Muscle layer of duodenum (tissue), 2 donors: ENCODE measurements around the gene GCKR.
"Not testable (repeated sequence)": the region's sequence is repeated elsewhere in the genome, so short reads cannot be mapped to it uniquely, and the experiment has no call there.

Experiments
- H3K27ac ChIP-seq: one replicate; pipeline ENCODE4 v1.7.0; 2013; ENCODE audit warnings: mild to moderate bottlenecking, low read length
- H3K27me3 ChIP-seq: one replicate; pipeline ENCODE4 v1.7.0; 2013; ENCODE audit warnings: low read depth, mild to moderate bottlenecking, control low read depth, low read length
- H3K36me3 ChIP-seq, 2 donors: one replicate each; pipeline ENCODE4 v1.7.0; 2013; ENCODE audit warnings: low read length in 2 of 2, control low read depth in 1 of 2, mild to moderate bottlenecking in 1 of 2; ENCODE audit not compliant: insufficient read depth in 2 of 2, control insufficient read depth in 1 of 2
- H3K4me1 ChIP-seq, 2 donors: one replicate each; pipeline ENCODE4 v1.7.0; 2013; ENCODE audit warnings: low read length in 2 of 2, mild to moderate bottlenecking in 2 of 2, control low read depth in 1 of 2, moderate library complexity in 1 of 2; ENCODE audit not compliant: insufficient read depth in 2 of 2, control insufficient read depth in 1 of 2
- H3K4me3 ChIP-seq, 2 donors: one replicate each; pipeline ENCODE4 v1.7.0; 2013; ENCODE audit warnings: low read length in 2 of 2, low read depth in 1 of 2, mild to moderate bottlenecking in 1 of 2
- H3K9me3 ChIP-seq, 2 donors: one replicate each; pipeline ENCODE4 v1.7.0; 2013; ENCODE audit warnings: low read length in 2 of 2, control low read depth in 1 of 2, mild to moderate bottlenecking in 1 of 2; ENCODE audit not compliant: control insufficient read depth in 1 of 2
- donor health status: healthy.

Gene GCKR

DNA sequence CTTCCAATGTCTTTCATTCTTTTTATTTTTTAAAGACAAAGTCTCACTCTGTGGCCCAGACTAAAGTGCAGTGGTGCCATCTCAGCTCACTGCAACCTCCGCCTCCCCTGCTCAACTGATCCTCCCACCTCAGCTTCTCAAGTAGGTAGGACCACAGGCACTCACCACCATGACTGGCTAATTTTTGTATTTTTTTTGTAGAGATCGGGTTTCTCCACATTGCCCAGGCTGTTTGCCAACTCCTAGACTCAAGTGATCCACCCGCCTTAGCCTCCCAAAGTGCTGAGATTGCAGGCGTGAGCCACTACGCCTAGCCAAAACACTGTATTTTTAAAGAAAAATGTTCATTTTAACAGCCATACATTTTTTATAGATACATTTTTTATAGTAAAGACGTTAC lies 12.7 kb downstream of the GCKR start:
- Histone ChIP-seq H3K4me1 (no peaks in the 10 kb centered on the region), H3K27ac (no peak overlapping the region), H3K27me3 (no peaks in the 10 kb centered on the region), H3K36me3 (no peaks in the 10 kb centered on the region), H3K9me3 (no peaks in the 10 kb centered on the region), H3K4me3 (no peak overlapping the region)

DNA sequence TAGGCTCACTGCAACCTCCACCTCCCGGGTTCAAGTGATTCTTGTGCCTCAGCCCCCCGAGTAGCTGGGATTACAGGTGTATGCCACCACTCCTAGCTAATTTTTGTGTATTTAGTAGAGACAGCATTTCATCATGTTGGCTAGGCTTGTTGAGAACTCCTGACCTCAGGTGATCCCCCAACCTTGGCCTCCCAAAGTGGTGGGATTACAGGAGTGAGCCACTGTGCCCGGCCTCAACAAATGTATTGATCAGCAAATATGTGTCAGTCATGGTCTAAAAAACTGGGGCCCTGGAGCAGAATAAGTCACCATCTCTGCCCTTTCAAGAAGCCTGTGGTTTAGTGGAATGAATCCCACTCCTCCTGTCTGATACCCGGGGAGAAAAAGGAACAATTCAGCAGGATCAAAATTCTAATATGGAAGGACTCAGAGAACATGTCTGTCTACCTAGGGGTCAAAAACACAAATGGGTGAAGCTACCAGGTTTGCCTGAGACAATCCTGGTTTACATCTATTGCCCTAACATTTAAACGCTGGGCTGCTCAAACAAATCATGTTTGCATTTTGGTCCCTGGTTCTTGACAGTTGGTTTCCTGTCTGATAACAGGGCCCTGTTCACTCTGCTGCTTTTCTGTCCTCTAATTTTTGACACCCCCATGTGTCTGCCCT lies 21.6 kb downstream of the GCKR start:
- Histone ChIP-seq H3K36me3 (no peaks in the 10 kb centered on the region), H3K4me3 (no peak overlapping the region), H3K27ac (no peak overlapping the region), H3K9me3 (no peaks in the 10 kb centered on the region), H3K27me3 (no peaks in the 10 kb centered on the region), H3K4me1 (no peaks in the 10 kb centered on the region)

DNA sequence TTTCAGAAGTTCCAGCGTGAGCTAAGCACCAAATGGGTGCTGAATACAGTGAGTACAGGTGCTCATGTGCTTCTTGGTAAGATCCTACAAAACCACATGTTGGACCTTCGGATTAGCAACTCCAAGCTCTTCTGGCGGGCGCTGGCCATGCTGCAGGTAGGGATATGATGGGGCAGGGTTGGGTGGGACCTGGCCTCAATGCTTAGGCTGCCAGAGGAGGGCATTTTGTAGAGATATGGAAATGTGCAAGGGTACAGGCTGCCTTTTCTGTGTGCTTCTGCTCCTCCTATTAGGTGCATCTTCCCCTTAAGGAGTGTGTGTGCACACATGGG lies 22.1 kb downstream of the GCKR start:
- Histone ChIP-seq H3K27ac (no peak overlapping the region), H3K9me3 (no peaks in the 10 kb centered on the region), H3K4me1 (no peaks in the 10 kb centered on the region), H3K36me3 (no peaks in the 10 kb centered on the region), H3K4me3 (no peak overlapping the region), H3K27me3 (no peaks in the 10 kb centered on the region)

DNA sequence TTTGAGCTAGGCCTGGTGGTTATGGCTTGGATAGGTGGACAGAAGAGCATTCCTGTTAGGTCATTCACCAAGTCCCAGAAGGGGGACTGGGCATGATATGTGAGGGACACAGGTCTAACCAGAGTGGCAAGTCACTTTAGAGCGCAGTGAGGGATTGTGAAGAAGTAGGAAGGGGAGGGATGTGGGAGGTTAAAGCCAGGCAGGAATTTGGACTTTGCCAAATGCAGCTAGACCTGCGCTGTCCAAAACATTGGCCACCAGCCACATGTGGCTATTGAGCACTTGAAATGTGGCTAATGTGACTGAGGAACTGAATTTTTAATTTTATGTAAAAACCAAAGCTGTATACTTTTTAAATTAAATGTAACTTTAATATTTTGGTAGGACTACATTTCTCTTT lies 23.7 kb downstream of the GCKR start:
- Histone ChIP-seq H3K27me3 (no peaks in the 10 kb centered on the region), H3K27ac (no peak overlapping the region), H3K36me3 (no peaks in the 10 kb centered on the region), H3K9me3 (no peaks in the 10 kb centered on the region), H3K4me1 (no peaks in the 10 kb centered on the region), H3K4me3 (no peak overlapping the region)

DNA sequence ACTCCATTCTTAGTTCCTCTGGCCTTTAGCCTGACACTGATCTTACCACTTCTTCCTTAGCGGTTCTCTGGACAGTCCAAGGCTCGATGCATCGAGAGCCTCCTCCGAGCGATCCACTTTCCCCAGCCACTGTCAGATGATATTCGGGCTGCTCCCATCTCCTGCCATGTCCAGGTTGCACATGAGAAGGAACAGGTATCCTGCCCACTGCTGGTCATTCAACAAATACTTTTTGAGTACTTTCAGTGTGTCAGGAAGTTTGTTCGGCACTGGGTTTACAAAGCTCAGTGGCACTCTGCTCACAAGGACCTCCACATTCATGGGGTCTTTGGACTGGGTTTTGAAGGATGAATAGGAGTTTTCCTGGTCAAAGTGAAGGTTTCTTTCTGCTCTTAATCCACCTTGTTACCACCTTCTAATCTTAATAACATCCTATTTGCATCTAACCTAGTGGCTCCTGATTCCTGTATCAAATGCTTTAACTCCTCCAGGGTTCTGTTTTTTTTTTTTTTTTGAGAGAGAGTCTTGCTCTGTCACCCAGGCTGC lies 25.8 kb downstream of the GCKR start:
- H3K9me3 ChIP-seq, result no peaks in the 10 kb centered on the region
- no peak overlapping the region for H3K27ac ChIP-seq
- no peak overlapping the region for H3K4me3 ChIP-seq
- H3K27me3 ChIP-seq, result no peaks in the 10 kb centered on the region
- no peaks in the 10 kb centered on the region for H3K4me1 ChIP-seq
- no peaks in the 10 kb centered on the region for H3K36me3 ChIP-seq

DNA sequence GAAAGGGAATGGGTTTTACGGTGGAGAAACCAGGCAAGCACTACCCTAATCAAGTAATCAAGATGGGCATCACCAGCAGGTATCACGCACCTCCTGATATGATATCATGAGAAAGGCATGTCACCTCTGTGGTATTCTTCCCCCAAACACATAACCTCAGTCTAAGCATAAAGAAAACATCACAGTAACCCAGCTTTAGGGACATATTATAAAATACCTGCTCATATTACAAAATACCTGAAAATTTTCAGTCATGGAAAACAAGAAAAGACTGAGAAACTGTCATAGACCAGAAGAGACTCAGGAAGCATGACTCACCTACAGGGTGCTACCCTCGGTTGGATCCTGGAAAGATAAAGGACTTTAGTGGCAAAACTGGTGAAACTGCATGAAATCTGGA lies 30.5 kb downstream of the GCKR start:
- no peak overlapping the region for H3K27ac ChIP-seq
- no peaks in the 10 kb centered on the region for H3K9me3 ChIP-seq
- H3K4me3 ChIP-seq, result no peak overlapping the region
- H3K27me3 ChIP-seq, result no peaks in the 10 kb centered on the region
- no peaks in the 10 kb centered on the region for H3K36me3 ChIP-seq
- no peaks in the 10 kb centered on the region for H3K4me1 ChIP-seq

DNA sequence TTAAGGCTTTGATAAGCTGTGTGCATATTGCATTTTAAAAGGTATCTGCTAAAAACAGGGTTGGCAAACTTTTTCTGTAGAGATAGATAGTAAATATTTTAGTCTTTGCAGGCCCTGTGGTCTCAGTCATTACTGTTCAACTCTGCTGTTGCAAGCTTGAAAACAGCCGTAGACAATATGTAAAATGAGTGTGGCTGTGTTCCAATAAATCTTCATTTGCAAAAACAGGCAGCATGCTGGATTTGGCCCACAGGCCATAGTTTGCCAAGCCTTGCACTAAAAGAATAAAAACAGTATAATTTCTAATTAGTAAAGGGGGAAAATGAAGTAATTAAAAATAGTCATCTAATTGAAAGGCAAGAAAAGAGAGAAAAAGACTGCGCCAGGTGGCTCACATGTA lies 35.3 kb downstream of the GCKR start:
- H3K4me3 ChIP-seq, result no peak overlapping the region
- no peaks in the 10 kb centered on the region for H3K4me1 ChIP-seq
- no peak overlapping the region for H3K27ac ChIP-seq
- H3K36me3 ChIP-seq, result no peaks in the 10 kb centered on the region
- no peaks in the 10 kb centered on the region for H3K9me3 ChIP-seq
- H3K27me3 ChIP-seq, result no peaks in the 10 kb centered on the region

DNA sequence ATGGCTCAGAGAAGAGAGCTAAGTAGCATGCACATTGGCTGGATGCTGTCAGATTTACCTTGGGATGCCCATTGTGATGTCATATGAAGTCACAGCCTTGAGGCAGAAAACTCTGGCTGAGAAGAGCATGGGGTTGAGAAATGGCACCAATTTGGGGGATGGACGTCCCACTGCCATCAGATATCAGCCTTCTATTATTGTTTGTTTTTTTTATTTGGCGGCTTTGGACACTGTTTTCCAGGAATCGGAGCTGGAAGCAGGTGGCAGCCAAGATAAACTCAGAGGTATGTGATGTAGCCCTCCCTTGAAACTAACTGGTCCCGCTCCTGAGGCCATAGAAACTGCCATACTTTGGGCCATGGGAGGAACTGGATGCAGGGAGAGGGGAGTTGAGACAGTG lies 40.6 kb downstream of the GCKR start:
- Histone ChIP-seq H3K4me3 (no peak overlapping the region), H3K27me3 (no peaks in the 10 kb centered on the region), H3K27ac (no peak overlapping the region), H3K36me3 (no peaks in the 10 kb centered on the region), H3K9me3 (no peaks in the 10 kb centered on the region), H3K4me1 (no peaks in the 10 kb centered on the region)

DNA sequence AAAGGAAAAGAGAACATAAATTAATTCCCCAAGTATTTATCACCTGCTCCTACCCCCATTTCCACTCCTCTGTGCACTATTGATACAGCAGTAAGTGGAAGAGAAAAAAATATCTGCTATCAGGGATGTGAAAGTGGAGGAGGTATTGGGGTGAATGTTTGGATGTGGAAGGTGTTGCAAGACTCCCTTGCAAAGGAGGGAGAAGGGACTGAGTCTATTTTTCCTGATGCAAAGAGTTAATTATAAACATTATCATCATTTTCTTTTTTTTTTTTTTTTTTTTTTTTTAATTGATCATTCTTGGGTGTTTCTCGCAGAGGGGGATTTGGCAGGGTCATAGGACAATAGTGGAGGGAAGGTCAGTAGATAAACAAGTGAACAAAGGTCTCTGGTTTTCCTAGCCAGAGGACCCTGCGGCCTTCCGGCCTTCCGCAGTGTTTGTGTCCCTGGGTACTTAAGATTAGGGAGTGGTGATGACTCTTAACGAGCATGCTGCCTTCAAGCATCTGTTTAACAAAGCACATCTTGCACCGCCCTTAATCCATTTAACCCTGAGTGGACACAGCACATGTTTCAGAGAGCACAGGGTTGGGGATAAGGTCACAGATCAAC lies 42.3 kb downstream of the GCKR start:
- H3K27me3 ChIP-seq, H3K4me3 ChIP-seq, H3K4me1 ChIP-seq: not testable (repeated sequence)

DNA sequence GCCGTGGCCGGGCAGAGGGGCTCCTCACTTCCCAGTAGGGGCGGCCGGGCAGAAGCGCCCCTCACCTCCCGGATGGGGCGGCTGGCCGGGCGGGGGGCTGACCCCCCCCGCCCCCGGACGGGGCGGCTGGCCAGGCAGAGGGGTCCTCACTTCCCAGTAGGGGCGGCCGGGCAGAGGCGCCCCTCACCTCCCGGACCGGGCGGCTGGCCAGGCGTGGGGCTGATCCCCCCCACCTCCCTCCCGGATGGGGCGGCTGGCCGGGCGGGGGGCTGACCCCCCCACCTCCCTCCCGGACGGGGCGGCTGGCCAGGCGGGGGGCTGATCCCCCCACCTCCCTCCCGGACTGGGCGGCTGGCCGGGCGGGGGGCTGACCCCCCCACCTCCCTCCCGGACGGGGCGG lies 43.0 kb downstream of the GCKR start:
- H3K36me3 ChIP-seq, H3K4me1 ChIP-seq, H3K27ac ChIP-seq, H3K27me3 ChIP-seq, H3K4me3 ChIP-seq, H3K9me3 ChIP-seq: not testable (repeated sequence)

More for the DNA sequence above, 42.3 kb downstream of the GCKR start:
- not testable (repeated sequence) for H3K36me3 ChIP-seq, H3K9me3 ChIP-seq, H3K27ac ChIP-seq

DNA sequence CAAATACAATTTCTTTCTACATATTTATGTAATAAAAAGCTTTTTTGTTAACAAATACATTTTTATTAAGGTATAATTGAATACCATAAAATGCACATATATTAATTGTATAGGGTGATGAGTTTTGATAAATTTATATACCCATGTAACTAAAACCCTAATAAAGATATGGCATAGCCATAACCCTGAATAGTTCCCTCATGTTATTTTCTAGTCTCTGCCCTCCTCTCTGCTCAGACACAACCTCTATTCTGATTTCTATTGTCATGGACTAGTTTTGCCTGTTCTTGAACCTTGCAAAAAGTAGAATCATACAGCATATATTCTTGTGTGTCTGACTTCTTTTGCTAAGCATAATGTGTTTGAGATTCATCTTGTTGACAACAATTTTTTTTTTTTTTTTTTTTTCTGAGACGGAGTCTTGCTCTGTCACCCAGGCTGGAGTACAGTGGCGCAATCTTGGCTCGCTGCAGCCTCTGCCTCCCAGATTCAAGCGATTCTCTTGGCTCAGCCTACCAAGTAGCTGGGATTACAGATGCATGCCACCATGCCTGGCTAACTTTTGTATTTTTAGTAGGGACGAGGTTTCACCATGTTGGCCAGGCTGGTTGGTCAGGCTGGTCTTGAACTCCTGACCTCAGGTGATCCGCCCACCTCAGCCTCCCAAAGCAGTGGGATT lies 47.6 kb downstream of the GCKR start:
- Histone ChIP-seq H3K27ac (no peak overlapping the region), H3K27me3 (no peaks in the 10 kb centered on the region), H3K9me3 (no peaks in the 10 kb centered on the region), H3K36me3 (no peaks in the 10 kb centered on the region), H3K4me1 (no peaks in the 10 kb centered on the region), H3K4me3 (no peak overlapping the region)
